Stimulated activated CD4-positive, alpha-beta T cell treated with anti-CD3 and anti-CD28 coated beads, TNF-alpha, amount 100 ng/mL, for 24 hours (primary cell): Measurements from ENCODE around the gene ZNF280B.
A peak's percentile ranks its signal among the peaks of the same experiment; 100 is the strongest.
"Not testable (repeated sequence)": the region's sequence is repeated elsewhere in the genome, so short reads cannot be mapped to it uniquely, and the experiment has no call there.

ENCODE experiments used
- DNase-seq, 3 experiments: peaks; one replicate each; pipeline ENCODE4 v3.0.0-alpha.2; 2020; ENCODE audit warnings: low read depth in 3 of 3

The ZNF280B gene

DNA sequence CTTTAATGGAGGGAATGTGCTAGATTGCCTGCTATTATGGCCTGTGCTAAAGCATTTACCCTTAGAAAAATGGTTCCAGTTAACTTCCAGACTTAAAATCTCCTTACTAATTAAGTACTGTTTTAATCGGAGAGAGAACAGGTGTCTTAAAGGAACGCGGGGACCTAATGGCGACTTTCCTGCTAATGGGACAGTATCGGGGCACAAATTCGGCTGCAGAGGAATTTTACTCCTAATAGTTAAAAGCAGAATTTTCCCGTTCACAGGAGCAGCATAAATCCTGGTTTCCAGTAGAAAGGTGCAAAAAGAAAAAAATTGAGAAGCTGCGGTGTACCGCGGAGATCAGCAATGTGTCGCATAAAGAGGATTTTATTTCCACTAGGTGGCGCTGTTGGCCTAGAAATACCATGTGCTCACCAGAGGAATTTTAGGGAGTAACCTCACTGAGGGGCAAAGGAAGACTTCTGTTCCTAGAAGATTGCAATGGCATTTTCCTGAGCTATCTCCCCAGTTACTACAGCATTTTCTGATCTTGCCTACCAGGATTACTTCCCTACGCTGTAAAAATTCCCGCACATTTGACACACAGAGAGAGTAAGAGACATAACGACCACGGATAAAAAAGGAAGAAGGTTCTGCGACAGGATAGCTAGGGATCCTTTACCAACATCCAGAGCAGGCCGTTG lies 44.5 kb downstream of the ZNF280B start:
- peak; percentile 28 to 45 (median 42) for DNase-seq

DNA sequence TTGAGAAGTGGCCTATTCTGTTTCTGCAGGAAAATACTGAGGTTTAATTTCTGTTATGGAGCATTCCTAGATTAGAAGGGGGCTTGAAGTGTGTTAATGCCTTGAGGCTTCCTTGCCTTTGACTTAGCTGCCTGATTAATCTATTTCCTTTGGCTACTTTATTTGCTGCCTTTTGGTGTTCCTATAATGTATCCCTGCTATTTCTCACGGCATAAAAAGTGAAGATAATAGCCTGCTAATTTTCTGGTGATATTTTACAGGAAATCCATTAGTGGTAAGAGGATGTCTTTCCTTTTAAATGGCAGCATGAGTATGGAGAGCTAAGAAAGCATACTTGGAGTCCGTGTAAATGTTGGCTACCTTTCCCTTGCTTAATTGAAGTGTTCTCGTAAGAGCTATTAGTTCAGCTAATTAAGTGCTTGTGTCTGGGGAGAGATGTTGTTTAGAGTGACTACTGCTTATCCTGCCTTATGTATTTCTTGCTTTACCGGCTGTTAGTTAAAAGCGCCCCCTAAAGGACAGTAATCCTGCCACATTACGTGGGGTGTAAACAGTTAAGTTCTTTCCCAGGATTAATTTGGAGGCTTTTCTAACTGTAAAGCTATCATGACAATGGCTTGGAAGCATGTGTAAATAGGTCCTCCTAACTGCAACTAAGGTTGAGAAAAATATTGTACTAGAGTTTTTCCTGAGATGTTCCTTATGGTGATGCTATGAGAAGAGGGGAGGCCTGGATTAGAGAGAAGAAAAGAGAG lies 45.6 kb downstream of the ZNF280B start:
- no peak for DNase-seq

DNA sequence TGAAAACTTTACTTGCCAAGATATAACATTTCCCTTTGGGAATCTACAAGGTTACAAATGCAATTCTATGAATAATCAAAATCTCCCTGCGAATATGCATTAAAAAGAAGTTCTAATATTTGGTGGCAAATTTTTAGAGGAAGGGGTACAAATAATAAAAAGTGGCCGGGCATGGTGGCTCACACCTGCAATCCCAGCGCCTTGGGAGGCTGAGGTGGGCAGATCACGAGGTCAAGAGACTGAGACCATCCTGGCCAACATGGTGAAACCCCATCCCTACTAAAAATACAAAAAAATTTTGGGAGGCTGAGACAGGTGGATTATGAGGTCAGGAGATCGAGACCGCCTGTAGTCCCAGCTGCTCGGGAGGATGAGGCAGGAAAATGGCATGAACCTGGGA lies 47.0 kb downstream of the ZNF280B start:
- no peak for DNase-seq

- no peak for DNase-seq
These were observed 47.4 kb downstream of the ZNF280B start for GRCh38 chr22:22461111-22461510.

DNA sequence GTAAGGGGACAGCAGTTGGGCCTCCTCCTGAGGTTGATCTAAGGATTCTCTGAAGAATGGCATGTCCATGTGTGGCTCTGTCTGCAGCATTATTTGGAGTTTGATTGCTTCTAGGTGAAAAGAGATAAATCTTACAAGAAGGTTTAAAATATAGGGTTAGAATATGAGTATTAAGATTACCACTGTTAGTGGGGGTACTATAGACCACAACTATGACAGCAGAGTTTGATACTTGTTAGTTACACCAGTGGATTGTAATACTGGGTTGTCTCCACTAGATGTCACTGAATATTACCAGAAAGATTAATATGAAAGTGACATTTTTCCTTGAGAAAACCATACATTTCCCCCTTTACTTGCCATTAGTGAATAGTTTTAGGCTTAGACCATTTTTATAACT lies 47.9 kb downstream of the ZNF280B start:
- DNase-seq = no peak

DNA sequence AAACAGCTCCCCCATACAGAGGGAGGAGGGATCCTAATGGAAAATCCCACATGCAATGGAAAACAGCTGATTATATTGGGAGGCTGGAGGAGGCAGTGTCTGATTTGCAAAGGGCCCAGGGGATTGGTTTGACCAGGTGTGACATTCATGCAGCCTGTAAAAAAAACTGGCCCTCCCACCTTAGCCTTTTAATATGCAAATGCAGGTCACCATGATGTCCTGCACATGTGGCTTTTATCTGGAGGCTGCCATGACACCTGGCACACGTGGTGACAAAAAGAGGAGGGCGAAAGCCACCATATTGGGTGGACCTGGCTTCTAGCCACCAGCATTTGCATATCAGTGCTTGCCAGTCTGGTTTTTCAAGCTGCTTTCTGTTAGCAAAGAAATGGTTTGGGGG lies 48.5 kb downstream of the ZNF280B start:
- DNase-seq = no peak

DNA sequence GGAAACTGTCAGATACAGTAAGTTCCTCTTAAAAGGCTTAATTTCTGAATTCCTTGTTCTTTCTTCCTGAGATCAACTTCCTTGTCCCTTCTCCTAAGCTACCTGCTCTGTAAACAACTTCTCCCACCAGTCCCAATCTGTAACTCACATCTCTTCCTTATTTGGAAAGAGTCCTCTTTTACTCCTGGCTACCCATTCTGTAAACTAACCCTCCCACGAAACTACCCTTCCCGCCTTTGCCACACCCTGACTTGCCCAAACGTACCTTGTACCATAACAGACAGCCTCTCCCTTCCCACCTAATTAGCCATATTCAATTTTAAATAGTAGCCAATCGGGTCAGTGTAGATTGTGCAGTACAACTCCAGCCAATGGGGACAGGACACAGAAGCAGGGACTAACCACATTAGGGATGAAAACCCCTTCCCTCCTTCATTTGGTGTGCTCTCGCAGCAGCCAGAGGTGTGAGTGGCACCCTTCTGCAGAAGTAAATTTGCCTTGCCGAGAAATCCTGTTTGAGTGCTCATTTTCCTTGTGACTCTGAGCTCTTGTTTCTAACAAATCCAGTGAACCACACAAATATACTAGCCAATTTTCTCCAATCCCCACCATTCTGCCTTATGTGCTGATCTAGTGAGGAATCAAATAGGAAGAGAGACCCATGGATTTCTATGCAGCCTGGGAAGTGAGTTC lies 49.5 kb downstream of the ZNF280B start:
- DNase-seq = no peak

DNA sequence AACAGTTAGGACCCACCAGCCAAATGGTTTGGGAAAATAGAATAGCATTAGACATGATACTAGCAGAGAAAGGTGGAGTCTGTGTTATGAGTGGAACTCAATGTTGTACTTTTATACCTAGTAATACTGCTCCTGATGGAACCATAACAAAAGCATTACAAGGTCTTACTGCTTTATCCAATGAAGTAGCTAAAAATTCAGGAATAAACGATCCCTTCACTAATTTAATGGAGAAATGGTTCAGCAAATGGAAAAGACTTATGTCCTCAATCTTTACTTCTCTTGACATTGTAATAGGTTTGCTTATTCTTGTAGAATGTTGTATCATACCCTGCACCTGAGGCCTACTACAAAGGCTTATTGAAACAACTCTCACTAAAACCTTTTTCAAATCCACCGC lies 50.2 kb downstream of the ZNF280B start:
- DNase-seq = no peak

DNA sequence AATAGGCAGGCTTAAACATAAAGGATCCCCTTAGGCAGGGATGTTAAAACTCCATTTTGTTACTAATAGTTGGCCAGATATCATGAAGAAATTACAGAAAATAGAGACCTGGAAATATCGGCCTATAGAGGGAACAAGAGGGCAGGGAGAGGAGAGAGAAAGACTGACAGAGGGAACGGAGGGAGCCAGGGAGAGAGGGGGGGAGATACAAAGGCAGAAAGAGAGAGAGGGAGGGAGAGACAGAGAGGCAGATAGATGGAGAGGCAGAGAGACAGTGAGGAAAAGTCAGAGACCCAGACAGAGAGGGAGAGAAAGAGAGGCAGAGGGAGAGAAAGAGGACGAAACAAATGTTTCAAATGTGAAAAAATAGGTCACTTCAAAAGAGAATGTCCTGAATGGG lies 53.5 kb downstream of the ZNF280B start:
- DNase-seq = no peak

GRCh38 chr22:22452996-22453686 lies 55.4 kb downstream of the ZNF280B start:
- no peak for DNase-seq

GRCh38 chr22:22452211-22452610 lies 56.3 kb downstream of the ZNF280B start:
- DNase-seq = no peak

GRCh38 chr22:22450343-22450839 lies 58.2 kb downstream of the ZNF280B start:
- DNase-seq = no peak

- DNase-seq = no peak
These were observed 58.7 kb downstream of the ZNF280B start for GRCh38 chr22:22449819-22450218.

- no peak for DNase-seq
These were observed 62.0 kb downstream of the ZNF280B start for GRCh38 chr22:22446517-22446916.

DNA sequence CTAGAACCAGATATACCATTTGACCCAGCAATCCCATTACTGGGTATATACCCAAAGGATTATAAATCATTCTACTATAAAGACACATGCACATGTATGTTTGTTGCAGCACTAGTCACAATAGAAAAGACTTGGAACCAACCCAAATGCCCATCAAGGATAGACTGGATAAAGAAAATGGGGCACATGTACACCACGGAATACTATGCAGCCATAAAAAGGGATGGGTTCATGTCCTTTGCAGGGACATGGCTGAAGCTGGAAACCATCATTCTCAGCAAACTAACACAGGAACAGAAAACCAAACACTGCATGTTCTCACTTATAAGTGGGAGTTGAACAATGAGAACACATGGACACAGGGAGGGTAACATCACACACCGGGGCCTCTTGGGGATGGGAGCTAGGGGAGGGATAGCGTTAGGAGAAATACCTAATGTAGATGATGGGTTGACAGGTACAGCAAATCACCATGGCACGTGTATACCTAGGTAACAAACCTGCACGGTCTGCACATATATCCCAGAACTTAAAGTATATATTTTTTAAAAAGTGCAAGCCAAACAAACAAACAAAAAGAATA lies 64.4 kb downstream of the ZNF280B start:
- DNase-seq = not testable (repeated sequence)

DNA sequence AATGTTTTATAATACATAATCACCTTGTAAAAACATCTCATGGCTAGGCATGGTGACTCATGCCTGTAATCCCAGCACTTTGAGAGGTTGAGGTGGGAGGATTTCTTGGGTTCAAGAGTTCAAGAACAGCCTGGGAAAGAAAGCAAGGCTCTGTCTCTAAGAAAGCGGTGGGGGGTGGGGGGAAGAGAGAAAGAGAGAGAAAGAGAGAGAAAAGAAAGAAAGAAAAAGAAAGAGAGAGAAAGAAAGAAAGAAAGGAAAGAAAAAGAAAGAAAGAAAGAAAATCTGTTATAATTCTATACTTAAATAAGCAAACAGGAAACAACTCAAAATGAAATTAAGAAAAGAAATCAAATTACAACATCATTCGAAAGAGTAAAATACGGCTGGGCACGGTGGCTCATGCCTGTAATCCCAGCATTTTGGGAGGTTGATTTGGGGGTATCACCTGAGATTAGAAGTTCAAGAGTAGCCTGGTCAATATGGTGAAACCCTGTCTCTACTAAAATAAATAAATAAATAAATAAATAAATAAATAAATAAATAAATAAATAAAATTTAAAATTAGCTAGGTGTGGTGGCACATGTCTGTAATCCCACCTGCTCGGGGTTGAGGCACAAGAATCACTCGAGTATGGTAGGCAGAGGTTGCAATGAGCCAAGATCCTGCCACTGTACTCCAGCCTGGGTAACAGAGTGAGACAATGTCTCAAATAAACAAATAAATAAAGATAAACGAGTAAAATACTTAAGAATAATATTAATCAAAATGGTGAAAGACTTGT lies 65.4 kb downstream of the ZNF280B start:
- DNase-seq = no peak

GRCh38 chr22:22441626-22442025 lies 66.9 kb downstream of the ZNF280B start:
- not testable (repeated sequence) for DNase-seq

DNA sequence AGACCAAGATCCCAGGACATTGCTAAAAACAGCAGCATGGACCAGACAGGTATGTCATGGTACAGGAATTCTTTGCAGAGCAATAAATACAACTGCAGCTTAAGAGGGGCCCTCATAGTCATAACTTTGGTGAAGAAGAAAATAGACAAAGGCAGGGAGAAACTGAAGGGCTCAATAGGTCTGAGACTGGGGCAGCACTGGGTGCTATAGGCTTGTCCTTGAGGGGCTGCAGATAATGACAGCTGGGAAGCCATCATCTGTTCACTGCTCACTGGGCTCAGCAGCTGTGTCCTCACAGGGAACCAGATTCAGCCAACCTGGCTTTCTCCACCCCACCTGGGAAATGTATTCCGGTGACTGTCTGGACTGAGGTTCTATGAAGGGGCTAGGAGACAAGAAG lies 68.4 kb downstream of the ZNF280B start:
- DNase-seq = no peak
